CD4-positive, alpha-beta T cell treated with Interleukin-1 beta for 1 hour (primary cell): ENCODE data around the gene HEBP1.

ENCODE experiments used
- DNase-seq, 2 donors: peaks; one replicate each; pipeline ENCODE4 v3.0.0-alpha.2; 2020 to 2022

The HEBP1 gene

DNA sequence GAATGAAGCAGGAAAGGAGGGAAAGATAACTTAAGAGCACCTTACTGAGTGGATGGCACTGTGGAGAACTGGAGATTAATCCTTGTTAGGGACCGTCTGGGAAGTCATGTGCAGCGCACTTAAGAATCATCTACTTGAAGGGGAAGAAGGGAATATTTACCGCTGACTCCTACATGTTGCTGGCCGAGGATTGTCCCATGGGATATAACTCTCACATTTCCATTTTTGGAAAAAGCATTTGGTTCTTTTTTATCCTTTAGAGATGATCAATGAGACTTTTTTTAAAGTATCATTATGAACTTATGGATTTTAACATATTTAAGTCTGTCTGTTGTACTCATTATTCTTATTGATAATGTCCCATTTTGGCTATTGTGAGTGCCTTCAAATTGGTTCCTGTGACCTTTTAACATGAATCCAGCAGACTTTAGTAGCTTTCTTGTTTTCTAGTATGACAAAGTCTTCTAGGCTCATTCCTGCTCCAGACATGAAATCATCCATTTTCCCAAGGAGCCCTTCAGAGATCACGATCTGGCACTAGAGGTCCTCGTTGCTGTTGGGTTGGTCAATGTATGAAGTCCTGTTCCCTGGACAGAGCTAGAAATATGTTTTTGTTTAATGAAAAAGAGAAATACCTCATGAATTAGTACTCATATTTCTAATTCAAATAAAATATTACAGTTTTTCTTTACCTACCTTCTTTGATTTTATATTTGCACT lies 23.9 kb upstream of the HEBP1 start:
- no peak for DNase-seq

DNA sequence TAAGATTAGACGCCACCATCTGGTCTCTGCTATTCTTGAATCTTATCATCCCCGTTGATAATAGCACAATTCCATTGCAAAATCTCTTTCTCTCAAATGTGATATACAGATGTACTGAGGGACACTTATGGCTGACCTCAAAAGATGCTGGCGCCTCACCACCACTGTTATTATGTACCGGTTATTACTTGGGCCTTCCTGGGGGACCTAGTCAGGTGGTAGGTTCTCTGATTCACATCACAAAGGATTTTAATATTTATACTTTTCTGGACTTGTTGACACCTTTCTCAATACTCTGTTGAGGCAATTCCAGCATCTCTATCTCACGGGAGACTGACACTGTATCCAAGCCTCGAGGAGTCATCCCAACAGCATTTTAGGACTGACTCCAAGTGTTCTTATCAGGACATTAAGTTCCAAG lies 22.8 kb upstream of the HEBP1 start:
- DNase-seq = no peak

GRCh38 chr12:13011098-13011497 lies 11.0 kb upstream of the HEBP1 start:
- no peak for DNase-seq

GRCh38 chr12:13008741-13009380 lies 8.8 kb upstream of the HEBP1 start:
- no peak for DNase-seq

- no peak for DNase-seq
Observed at GRCh38 chr12:13007496-13008233, 7.6 kb upstream of the HEBP1 start.

DNA sequence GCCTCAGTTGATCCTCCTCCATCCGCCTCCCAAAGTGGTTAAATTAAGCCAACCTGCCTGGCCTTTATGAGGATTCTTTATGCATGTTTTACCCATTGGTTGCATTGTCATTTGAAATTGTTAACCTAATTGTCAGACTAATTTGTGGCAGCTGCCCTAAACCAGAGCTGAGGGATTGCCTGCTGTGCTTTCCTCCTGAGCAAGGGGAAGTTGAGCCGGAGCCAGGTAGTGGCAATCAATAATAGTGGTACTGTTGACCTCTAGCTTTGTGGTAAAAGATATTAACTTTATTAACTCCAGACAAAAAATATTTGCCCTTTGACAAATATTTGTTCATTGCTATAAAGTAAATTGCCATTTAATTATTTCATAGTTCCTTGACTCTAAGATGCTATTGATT lies 5.6 kb upstream of the HEBP1 start:
- no peak for DNase-seq

DNA sequence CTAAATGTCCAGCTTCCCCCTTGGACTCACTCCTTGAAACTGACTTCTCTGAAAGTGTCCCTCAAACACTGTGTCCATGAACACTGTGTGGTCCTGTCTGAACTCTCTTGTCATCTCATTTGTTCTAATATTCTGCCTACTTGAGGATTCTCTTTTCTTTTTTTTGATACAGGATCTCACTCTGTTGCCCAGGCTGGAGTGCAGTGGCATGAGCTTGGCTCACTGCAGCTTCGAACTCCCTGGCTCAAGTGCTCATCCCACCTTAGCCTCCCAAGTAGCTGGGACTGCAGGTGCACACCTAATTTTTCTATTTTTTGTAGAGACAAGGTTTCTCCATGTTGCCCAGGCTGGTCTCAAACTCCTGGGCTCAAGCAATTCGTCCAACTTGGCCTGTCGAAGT lies 4.9 kb upstream of the HEBP1 start:
- DNase-seq = no peak

DNA sequence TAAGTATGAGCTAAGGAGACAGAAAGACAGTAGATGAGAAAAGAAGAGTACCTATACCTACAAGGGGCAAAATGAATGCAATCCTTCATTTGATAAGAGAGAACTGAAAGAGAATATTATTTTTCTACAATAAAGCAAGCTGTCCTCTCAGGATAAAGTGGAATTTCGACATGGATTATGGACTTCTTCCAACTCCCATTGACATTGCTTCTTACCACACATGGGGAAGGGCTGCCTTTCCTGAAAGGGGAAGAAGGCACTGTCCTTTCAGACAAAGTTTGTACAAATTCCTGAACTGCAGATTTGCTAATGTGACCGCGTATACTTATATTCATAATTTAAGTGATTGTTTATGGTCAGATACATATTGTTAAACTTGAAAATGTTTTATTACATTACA lies 4.3 kb upstream of the HEBP1 start:
- no peak for DNase-seq

- no peak for DNase-seq
Observed at GRCh38 chr12:13002301-13003097, 2.4 kb upstream of the HEBP1 start.

GRCh38 chr12:13001775-13002040 lies 1.6 kb upstream of the HEBP1 start:
- no peak for DNase-seq

DNA sequence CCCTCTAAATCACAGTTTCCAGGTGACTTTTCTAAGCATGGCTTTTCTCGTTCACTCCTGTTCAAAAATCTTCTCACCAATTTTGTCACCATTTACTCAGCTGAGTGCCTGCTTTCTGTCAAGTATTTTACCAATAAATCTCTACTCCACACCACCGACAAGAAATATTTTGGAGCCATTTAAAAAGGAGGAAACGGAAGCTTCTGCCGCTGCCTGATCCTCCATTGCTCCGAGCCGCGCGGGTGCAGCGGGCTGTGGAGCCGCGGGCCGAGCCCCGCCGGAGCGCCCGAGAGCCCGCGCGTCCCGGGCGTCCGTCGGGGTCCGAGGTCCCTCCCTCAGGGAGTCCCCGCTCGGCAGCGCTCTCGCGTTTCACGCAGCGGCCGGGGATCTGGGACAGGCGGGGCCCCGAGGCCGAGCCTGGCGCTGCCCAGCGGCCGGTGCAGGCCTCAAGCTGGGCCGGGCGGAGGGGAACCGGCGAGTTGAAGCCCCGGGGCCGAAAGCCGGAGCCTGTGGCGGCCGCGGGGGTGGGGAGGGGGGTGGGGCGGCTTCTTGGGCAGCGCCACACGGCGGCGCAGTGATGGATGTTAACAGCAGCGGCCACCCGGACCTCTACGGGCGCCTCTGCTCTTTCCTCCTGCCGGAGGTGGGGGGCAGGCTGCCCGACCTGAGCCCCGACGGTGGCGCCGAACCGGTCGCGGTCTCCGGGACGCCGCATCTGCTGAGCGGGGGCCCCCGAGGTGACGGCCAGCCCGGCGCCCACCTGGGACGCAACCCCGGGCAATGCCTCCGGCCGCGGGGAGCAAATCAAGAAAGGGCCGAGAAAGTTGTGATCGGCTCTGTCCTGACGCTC lies 1.1 kb upstream of the HEBP1 start:
- peak; percentile 41 to 56 for DNase-seq

DNA sequence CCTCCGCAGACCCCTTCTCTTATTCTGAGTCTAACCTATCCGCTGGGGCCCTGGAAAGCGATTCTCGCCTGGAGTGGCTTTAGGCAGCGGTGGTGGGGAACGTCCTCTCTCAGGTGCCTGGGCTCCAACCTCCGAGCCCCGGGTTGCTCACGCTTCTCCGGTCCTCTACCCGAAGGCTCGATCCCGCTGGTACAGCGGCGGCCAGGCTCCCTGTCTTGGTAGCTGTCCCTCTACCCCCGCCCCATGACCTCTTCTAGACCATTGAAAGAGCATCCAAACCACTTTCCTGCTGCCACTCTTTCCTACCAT lies 505 bp upstream of the HEBP1 start:
- no peak for DNase-seq

- no peak for DNase-seq
Observed at GRCh38 chr12:12999271-12999958, 650 bp downstream of the HEBP1 start.

DNA sequence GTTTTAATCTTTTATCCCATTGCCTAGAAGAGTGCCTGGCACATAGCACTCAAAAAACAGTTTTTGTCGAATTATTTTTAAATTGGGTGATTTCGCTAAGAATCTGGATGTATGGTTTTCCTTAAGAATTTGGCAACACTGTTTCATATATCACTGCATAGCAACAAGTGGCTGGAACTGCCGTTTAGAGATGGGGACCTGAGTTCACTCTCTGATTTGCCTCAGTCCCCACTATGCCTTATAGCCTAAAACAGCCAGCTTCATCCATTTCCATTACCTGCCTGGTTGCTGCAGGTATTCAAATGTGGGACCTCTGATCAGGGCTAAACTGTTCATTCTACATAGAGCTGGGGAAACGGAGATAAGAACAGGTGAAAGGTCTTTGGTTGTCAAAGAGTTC lies 1.8 kb downstream of the HEBP1 start:
- DNase-seq = no peak

GRCh38 chr12:12997734-12998133 lies 2.3 kb downstream of the HEBP1 start:
- DNase-seq = no peak

- no peak for DNase-seq
Observed at GRCh38 chr12:12997156-12997555, 2.9 kb downstream of the HEBP1 start.

DNA sequence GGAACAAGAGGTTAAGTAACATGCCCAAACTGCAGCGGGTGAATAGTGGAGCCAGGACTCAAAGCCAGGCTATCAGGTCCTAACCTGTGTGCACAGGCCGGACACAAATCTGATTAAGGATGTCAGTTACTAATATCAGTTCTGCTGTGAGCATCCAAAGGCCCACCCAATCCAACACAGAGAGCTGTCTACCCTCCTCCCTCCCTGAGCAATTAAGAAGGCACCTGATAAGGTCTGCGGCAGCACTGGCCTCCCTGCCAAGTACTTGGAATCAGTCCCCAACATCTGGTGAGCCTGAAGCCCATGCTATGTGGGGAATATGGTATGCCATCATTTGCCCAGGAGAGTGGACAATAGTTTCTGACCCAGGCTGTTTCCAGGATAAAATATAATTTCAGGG lies 3.9 kb downstream of the HEBP1 start:
- no peak for DNase-seq

DNA sequence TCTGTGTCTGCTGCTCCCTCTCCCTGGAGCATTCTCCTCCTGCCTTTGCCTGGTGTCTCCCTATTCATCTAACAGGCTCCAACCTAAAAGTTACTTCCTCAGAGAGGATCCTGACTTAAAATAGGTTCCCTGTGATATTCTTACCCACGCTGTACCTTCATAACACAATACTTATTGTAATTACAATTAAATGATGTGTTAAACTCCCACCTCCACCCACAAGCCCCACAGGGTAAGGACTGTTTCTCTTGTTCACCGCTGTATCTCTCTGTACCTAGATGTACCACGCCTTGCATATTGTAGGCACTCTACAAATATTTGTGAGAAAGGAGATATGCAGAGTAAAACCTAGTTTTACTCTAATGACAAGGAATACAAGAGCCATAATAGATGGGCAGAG lies 5.0 kb downstream of the HEBP1 start:
- no peak for DNase-seq

DNA sequence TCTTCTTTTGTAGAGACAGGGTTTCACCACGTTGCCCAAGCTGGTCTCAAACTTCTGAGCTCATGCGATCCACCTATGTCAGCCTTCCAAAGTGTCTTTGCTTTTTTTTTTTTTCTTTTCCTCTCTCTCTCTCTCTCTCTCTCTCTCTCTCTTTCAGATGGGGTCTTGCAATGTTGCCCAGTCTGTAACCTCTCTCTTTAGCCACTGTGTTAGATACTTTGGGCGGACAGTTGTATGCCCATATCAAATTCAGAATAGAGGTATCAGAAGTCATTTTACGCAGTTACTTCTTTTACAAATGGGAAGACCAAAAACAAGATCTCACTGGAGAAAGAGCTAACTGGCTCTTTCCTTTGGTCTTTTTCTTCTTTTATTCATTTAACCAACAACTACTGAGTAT lies 6.7 kb downstream of the HEBP1 start:
- DNase-seq = no peak

GRCh38 chr12:12992418-12993130 lies 7.5 kb downstream of the HEBP1 start:
- peak in 1 of 2 donors; percentile 21 for DNase-seq

DNA sequence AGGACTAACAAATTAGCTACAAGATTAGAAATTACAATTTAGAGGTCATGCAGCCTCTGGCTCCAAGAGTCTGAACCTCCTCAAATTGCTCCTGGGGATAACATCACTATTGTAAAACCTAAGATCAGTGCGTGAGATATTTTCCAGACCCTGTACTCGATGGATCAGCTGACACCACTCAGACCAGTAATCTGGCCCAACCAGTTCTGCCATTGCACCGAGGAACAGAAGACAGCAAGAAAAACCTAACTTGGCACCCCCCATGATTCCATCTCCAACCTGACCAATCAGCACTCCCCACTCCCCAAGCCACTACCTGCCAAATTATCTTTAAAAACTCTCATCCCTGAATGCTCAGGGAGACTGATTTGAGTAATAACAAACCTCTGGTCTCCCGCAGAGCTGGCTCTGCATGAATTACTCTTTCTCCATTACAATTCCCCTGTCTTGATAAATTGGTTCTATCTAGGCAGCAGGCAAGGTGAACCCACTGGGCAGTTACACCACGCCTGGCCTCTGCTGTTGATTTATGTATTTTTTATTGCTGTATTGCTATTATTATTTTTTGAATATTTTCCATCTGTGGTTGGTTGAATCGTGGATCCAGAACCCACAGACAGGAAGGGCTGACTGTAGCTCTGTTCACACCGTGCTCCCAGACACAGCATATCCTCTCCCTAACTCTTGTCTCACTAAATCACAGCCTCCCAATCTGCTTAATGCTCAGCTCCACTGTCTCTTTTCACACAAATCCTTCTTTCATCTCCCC lies 9.2 kb downstream of the HEBP1 start:
- no peak for DNase-seq
